HL-60 (cell line): Measurements from ENCODE around the gene FERMT2.
"Not testable (repeated sequence)": the region's sequence is repeated elsewhere in the genome, so short reads cannot be mapped to it uniquely, and the experiment has no call there.

ENCODE experiments used
- DNase-seq, 2 experiments: peaks; one replicate each; pipeline ENCODE4 v3.0.0-alpha.2; 2010 to 2020; ENCODE audit warnings: low read depth in 1 of 2, low spot score in 1 of 2
- H3K27ac ChIP-seq: fragments of 250-450 bp; sonication (Bioruptor Pico); replicated peaks from 2 replicates; pipeline ENCODE4 v1.5.1; 2020; ENCODE audit warnings: mild to moderate bottlenecking, moderate library complexity
- H3K27me3 ChIP-seq: fragments of 250-450 bp; sonication (Bioruptor Pico); 2 replicates; pipeline ENCODE4 v1.5.1; 2021; ENCODE audit warnings: mild to moderate bottlenecking, moderate library complexity; ENCODE audit not compliant: insufficient read depth, poor library complexity, severe bottlenecking
- H3K4me3 ChIP-seq: replicated peaks from 2 replicates; pipeline ENCODE4 v1.5.1; 2011; ENCODE audit warnings: mild to moderate bottlenecking, control low read depth, low read length; ENCODE audit not compliant: insufficient read depth
- CTCF ChIP-seq: IDR thresholded peaks from one replicate; pipeline ENCODE4 v1.5.1; 2011; ENCODE audit warnings: low read length, control low read depth, inconsistent platforms; ENCODE audit not compliant: insufficient read depth
- GABPA ChIP-seq: IDR thresholded peaks from 2 replicates; pipeline ENCODE4 v1.6.1; 2012; ENCODE audit warnings: low read depth
- POLR2AphosphoS5 ChIP-seq: IDR thresholded peaks from 2 replicates; pipeline ENCODE4 v1.6.1; 2012; ENCODE audit warnings: low read depth
- REST ChIP-seq: IDR thresholded peaks from 2 replicates; pipeline ENCODE4 v1.6.1; 2012; ENCODE audit warnings: low read depth; ENCODE audit not compliant: insufficient replicate concordance
- SPI1 ChIP-seq: IDR thresholded peaks from 2 replicates; pipeline ENCODE4 v1.6.1; 2012; ENCODE audit warnings: low read depth, mild to moderate bottlenecking, borderline replicate concordance

The FERMT2 gene

GRCh38 chr14:52873065-52873464 lies 77.8 kb downstream of the FERMT2 start:
- H3K27ac ChIP-seq: no peak overlapping the region
- TF ChIP-seq REST (no peak), SPI1 (no peak), GABPA (no peak), CTCF (no peak), POLR2AphosphoS5 (no peak)
- DNase-seq: no peak

GRCh38 chr14:52871606-52872005 lies 79.2 kb downstream of the FERMT2 start:
- DNase-seq: no peak
- H3K27me3 ChIP-seq: peaks cover 2% of the 10 kb centered on the region
- no peak overlapping the region for H3K4me3 ChIP-seq
- TF ChIP-seq SPI1 (no peak), GABPA (no peak), REST (no peak), CTCF (no peak)
- H3K27ac ChIP-seq: no peak overlapping the region

More at GRCh38 chr14:52873065-52873464, 77.8 kb downstream of the FERMT2 start:
- Histone ChIP-seq H3K27me3 (peaks cover 5% of the 10 kb centered on the region), H3K4me3 (no peak overlapping the region)

- H3K4me3 ChIP-seq: no peak overlapping the region
- TF ChIP-seq POLR2AphosphoS5: no peak
- no peak for TF ChIP-seq SPI1
- TF ChIP-seq CTCF: no peak
- TF ChIP-seq REST: no peak
- no peak for TF ChIP-seq GABPA
- no peak for DNase-seq
- H3K27ac ChIP-seq: no peak overlapping the region
- no peaks in the 10 kb centered on the region for H3K27me3 ChIP-seq
These were observed 81.8 kb downstream of the FERMT2 start for GRCh38 chr14:52868911-52869618.

- H3K27me3 ChIP-seq, H3K4me3 ChIP-seq, H3K27ac ChIP-seq, DNase-seq: not testable (repeated sequence)
These were observed 86.0 kb downstream of the FERMT2 start for GRCh38 chr14:52864893-52865292.
